ENCODE data around the gene CMIP.

GRCh38 chr16:81535679-81536360 lies 91.2 kb downstream of the CMIP start:
- no peak for TF ChIP-seq POLR2A (IDR thresholded peaks at IDR 0.05)
- TF ChIP-seq, protein P1, sequence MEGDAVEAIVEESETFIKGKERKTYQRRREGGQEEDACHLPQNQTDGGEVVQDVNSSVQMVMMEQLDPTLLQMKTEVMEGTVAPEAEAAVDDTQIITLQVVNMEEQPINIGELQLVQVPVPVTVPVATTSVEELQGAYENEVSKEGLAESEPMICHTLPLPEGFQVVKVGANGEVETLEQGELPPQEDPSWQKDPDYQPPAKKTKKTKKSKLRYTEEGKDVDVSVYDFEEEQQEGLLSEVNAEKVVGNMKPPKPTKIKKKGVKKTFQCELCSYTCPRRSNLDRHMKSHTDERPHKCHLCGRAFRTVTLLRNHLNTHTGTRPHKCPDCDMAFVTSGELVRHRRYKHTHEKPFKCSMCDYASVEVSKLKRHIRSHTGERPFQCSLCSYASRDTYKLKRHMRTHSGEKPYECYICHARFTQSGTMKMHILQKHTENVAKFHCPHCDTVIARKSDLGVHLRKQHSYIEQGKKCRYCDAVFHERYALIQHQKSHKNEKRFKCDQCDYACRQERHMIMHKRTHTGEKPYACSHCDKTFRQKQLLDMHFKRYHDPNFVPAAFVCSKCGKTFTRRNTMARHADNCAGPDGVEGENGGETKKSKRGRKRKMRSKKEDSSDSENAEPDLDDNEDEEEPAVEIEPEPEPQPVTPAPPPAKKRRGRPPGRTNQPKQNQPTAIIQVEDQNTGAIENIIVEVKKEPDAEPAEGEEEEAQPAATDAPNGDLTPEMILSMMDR (IDR thresholded peaks at IDR 0.05), result no peak

All from prostate gland (tissue), 2 donors.